Measurements from ENCODE around the gene MTF1.

DNA sequence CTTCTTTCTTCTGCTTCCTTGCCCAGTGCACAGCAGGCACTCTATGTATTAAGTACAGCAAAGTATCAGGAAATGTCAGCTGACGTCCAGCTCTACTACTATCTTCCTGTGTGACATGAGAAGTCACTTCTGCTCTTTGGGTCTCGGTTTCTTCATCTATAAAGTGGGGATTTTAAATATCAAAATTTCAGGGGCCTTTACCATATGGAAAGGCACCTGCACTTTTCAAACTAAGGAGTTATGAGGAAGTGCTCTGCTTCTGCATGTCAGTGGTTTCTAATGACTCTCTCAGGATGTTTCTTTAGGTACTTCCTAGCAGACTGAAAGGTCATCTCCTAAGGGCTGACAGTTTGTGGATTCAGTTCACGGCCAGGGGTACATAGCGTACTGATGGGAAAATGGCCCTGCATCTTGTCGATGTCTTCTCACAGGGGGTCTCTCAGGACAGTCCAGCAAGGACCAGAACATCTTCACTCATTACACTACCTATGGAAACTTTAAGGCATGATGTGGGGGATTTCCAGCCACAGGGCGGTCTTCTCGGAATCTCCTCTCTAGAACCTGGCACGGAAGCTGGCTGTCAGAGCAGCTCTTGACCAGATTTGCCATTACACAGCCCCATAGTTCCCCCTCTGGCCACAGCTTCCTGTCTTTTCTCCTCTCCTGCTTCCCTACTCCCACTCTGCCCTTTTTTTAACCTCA is 42.0 kb upstream of the MTF1 start:
- TF ChIP-seq YY1 (IDR thresholded peaks at IDR 0.05; ENCODE audit: insufficient read depth, insufficient read length) (no peak), SUZ12 (IDR thresholded peaks at IDR 0.05; ENCODE audit: extremely low read depth, insufficient read depth, insufficient read length) (no peak), ZNF274 (IDR thresholded peaks at IDR 0.05; ENCODE audit: low read depth, low read length) (no peak)
